GM12865 (cell line): Measurements from ENCODE around the gene FANCG.

Source experiments
- DNase-seq: peaks from one replicate; pipeline ENCODE4 v3.0.0; 2010; ENCODE audit warnings: low read depth
- H3K4me3 ChIP-seq: 2 replicates; pipeline ENCODE4 v1.5.1; 2011; ENCODE audit warnings: mild to moderate bottlenecking, low read depth, low read length, control low read depth
- CTCF ChIP-seq: IDR thresholded peaks from 2 replicates; pipeline ENCODE4 v1.5.1; 2011; ENCODE audit warnings: low read length, control low read depth, low read depth, inconsistent platforms; ENCODE audit not compliant: insufficient read depth; ENCODE audit errors: missing control alignments

FANCG gene

GRCh38 chr9:35073279-35073612 lies 6.5 kb downstream of the FANCG start:
- H3K4me3 ChIP-seq, result no peak overlapping the region
- no peak for TF ChIP-seq CTCF
- DNase-seq, result peak; percentile 21

GRCh38 chr9:35072461-35073278 lies 7.1 kb downstream of the FANCG start, which contains the start of gene VCP:
Gene VCP (minus strand): TSS chr9:35072625. CDS start chr9:35072353, 272 bp downstream.
- DNase-seq, result peak; percentile 99
- no peak for TF ChIP-seq CTCF
- H3K4me3 ChIP-seq, result peak within 1 kb of the TSS; percentile 90

- TF ChIP-seq CTCF, result peak; percentile 29
- DNase-seq, result peak; percentile 94
- peak overlapping the region; percentile 90 for H3K4me3 ChIP-seq
Observed at GRCh38 chr9:35071814-35072460, 7.8 kb downstream of the FANCG start.

- peak overlapping the region; percentile 90 for H3K4me3 ChIP-seq
- no peak for DNase-seq
- TF ChIP-seq CTCF, result no peak
Observed at GRCh38 chr9:35070823-35071813, 8.6 kb downstream of the FANCG start.

- DNase-seq, result no peak
- no peak for TF ChIP-seq CTCF
- H3K4me3 ChIP-seq, result no peak overlapping the region
Observed at GRCh38 chr9:35069020-35069419, 10.7 kb downstream of the FANCG start.

GRCh38 chr9:35067056-35067455 lies 12.7 kb downstream of the FANCG start:
- TF ChIP-seq CTCF, result no peak
- no peak overlapping the region for H3K4me3 ChIP-seq
- no peak for DNase-seq
